ENCODE data around the gene MTNR1B.

DNA sequence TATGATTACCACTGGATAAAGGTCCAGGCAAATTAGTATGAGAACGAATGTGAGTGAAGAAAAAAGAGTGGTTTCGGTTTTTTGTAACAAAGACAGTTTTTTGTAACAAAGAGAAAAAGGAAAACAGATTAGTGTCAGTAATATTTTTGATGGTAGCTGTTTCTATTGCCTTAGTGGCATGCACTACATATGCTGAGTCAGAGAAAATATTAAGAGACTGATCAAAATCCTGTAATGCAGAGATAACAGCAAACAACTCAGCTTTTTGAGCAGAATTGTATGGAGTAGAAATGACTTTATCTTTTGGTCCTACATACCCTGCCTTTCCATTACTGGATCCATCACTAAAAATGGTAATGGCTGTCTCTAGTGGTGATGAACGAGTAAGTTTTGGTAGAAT is 22.7 kb upstream of the MTNR1B start:
- TF ChIP-seq ZNF664 (tag by site-specific recombination; IDR thresholded peaks at IDR 0.05) (no peak), ZNF707 (tag by site-specific recombination; IDR thresholded peaks at IDR 0.05) (no peak), MYNN (tag by site-specific recombination; IDR thresholded peaks at IDR 0.05; ENCODE audit: borderline replicate concordance) (no peak)
- TF ChIP-seq, protein P1, sequence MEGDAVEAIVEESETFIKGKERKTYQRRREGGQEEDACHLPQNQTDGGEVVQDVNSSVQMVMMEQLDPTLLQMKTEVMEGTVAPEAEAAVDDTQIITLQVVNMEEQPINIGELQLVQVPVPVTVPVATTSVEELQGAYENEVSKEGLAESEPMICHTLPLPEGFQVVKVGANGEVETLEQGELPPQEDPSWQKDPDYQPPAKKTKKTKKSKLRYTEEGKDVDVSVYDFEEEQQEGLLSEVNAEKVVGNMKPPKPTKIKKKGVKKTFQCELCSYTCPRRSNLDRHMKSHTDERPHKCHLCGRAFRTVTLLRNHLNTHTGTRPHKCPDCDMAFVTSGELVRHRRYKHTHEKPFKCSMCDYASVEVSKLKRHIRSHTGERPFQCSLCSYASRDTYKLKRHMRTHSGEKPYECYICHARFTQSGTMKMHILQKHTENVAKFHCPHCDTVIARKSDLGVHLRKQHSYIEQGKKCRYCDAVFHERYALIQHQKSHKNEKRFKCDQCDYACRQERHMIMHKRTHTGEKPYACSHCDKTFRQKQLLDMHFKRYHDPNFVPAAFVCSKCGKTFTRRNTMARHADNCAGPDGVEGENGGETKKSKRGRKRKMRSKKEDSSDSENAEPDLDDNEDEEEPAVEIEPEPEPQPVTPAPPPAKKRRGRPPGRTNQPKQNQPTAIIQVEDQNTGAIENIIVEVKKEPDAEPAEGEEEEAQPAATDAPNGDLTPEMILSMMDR (tag by site-specific recombination; IDR thresholded peaks at IDR 0.05) = no peak
